ENCODE data around the gene CD80. TPM values are rescaled to one million over a fixed set of nuclear protein-coding genes. Genes with fewer than 3 reads are reported as not detected.

Gene CD80
- total and polyA plus RNA-seq, 2 of the 8 experiments (the other 6 are each of a cell fraction or from before 2014, with no cell fraction given), result 0.11 TPM; not detected in 1

DNA sequence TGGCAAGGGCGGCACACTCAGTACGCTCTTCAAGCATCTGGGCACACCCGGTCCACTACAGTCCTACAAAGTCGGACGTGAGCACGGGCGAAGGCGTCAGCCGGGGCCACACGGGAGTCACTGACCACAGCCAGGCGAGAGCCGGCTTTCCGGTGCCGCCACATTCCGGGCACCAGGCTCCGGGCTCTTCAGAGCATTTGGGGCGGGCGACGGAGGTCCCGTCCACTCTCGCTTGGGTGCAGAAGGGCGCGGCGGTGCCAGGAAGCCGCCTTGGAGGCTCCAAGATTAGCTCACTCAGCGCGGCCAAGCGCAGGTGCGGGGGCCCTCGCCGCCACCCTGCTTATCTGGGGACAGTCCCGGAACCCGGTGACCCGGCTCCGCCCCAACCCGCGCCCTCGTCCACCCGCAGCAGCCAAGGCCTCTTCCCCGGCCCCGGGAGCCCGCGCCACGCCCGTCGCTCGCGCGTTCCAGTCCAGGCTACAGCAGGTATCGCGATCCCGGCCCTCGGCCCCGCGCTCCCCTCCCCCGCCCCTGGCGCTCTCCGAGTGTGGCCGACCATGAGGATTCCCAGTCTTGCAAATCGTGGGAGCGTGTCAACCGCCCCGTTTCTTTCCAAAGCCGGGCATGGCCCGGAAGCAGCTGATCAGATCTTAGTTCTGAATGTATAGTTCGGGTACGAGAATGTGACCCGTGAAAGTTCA is 20.1 kb upstream of the CD80 start, which contains the start of gene ADPRH:
ADPRH (plus strand) TSS at position 127 of the 701 bp plus-strand sequence. CDS start 2,678 bp downstream, outside the sequence.
- Histone ChIP-seq H3K36me3 (ENCODE audit: control insufficient read depth in 2 of 4, insufficient read depth in 4 of 4, low read length in 3 of 4) (no peaks in the 10 kb centered on the region), H4K8ac (ENCODE audit: extremely low read depth, insufficient read depth, low read length) (peak within 1 kb of the TSS; percentile 95; the same call in 1 of the 2 replicates), H3K27me3 (replicated peaks in 1 of 4; ENCODE audit: control insufficient read depth in 3 of 4, extremely low read depth in 1 of 4, insufficient read depth in 3 of 4, low read length in 3 of 4) (peaks cover 0 to 11% (median 8%) of the 10 kb centered on the region in 4 experiments; a peak in 4 of 7 replicates), H3K18ac (ENCODE audit: extremely low read depth, low read length) (peak within 1 kb of the TSS; percentile 97), H2AK5ac (ENCODE audit: low read depth, low read length) (0 out of 2 replicates have a peak within 1 kb of the TSS, but pooled peaks have one; percentile 13), H3K4me2 (ENCODE audit: insufficient read depth in 1 of 2, low read depth in 2 of 2, low read length in 2 of 2) (peak within 1 kb of the TSS; percentile 95 to 98), H3K23ac (ENCODE audit: insufficient read length) (no peak within 1 kb of the TSS), H3K4me3 (ENCODE audit: extremely low read depth in 1 of 4, insufficient read depth in 2 of 4, low read depth in 3 of 4, low read length in 4 of 4) (peak within 1 kb of the TSS; percentile 61 to 83 (median 70)), H3K14ac (ENCODE audit: insufficient read length) (no peak within 1 kb of the TSS), H3K79me2 (ENCODE audit: control insufficient read depth in 1 of 2, insufficient read depth in 2 of 2, low read length in 2 of 2) (no peaks in the 10 kb centered on the region), H2AFZ (ENCODE audit: low read length) (peak within 1 kb of the TSS; percentile 93), H3K4ac (replicated peaks; ENCODE audit: insufficient read length, low read depth, low read length) (no peak within 1 kb of the TSS), H4K91ac (replicated peaks; ENCODE audit: insufficient read length, low read length) (peak within 1 kb of the TSS; percentile 71), H4K5ac (ENCODE audit: insufficient read length, low read depth, low read length) (peak within 1 kb of the TSS; percentile 30), H2BK20ac (ENCODE audit: low read length) (peak within 1 kb of the TSS; percentile 86; the same call in 1 of the 2 replicates), H3K56ac (replicated peaks; ENCODE audit: insufficient read length, low read depth, low read length) (no peak within 1 kb of the TSS), H2BK5ac (ENCODE audit: low read depth, low read length) (no peak within 1 kb of the TSS), H3K9me3 (ENCODE audit: insufficient read depth in 2 of 2, low read depth in 1 of 2, low read length in 1 of 2) (no peaks in the 10 kb centered on the region), H3K79me1 (ENCODE audit: low read depth, low read length) (no peaks in the 10 kb centered on the region), H3K27ac (ENCODE audit: low read depth, low read length) (no peak within 1 kb of the TSS), H2BK15ac (ENCODE audit: low read length) (0 out of 2 replicates have a peak within 1 kb of the TSS, but pooled peaks have one; percentile 81), H2BK120ac (replicated peaks; ENCODE audit: low read depth, low read length) (no peak within 1 kb of the TSS), H3K23me2 (ENCODE audit: low read depth, low read length) (peaks cover 9% of the 10 kb centered on the region), H4K20me1 (replicated peaks in 1 of 2; ENCODE audit: control insufficient read depth in 1 of 2, insufficient read depth in 2 of 2, low read length in 2 of 2) (no peaks in the 10 kb centered on the region), H2BK12ac (ENCODE audit: low read depth, low read length) (peak within 1 kb of the TSS; percentile 53), H3K9ac (replicated peaks in 1 of 4; ENCODE audit: extremely low read depth in 1 of 4, low read depth in 3 of 4, low read length in 3 of 4) (peak within 1 kb of the TSS; percentile 35 to 83 (median 76)), H3K4me1 (replicated peaks in 1 of 4; ENCODE audit: control insufficient read depth in 3 of 4, insufficient read depth in 4 of 4, low read length in 3 of 4) (peaks cover 0 to 4% (median 4%) of the 10 kb centered on the region in 4 experiments; a peak in 4 of 7 replicates)
- DNase-seq (ENCODE audit: low read depth in 1 of 2, low spot score in 2 of 2) (peak in 1 of 2 experiments; percentile 88), FAIRE-seq (no peak)
- ChIA-PET POLR2A (ENCODE audit: partially characterized antibody) (interaction anchor here (0.6 to 2.4 kb wide), 11 partner anchors 10 to 227 kb away, joined by 3 to 10 read pairs (median 4); partner anchors contain the start of genes CD80, TIMMDC1 and TMEM39A), CTCF (ENCODE audit: partially characterized antibody) (interaction anchor here (1.1 to 1.5 kb wide), 4 partner anchors 17 to 162 kb away, joined by 3 to 4 read pairs (median 4); no protein-coding TSS in a partner anchor)
- 3% methylated on average over 43 of the region's 68 CpGs; no CpG with 5 or more reads in 1 of the 2 experiments for WGBS, 2 experiments (ENCODE audit: extremely low coverage in 1 of 2, insufficient coverage in 1 of 2, insufficient read length in 1 of 2, insufficient replicate concordance in 2 of 2, low coverage in 1 of 2, low lambda C conversion rate in 2 of 2, missing lambda C conversion rate in 1 of 2)
- TF ChIP-seq TEAD4 (IDR thresholded peaks at IDR 0.05; ENCODE audit: low read depth, low read length), result 0 out of 2 replicates have a peak, but pooled peaks have one; percentile 27
- TF ChIP-seq ZNF274 (IDR thresholded peaks at IDR 0.05; ENCODE audit: borderline replicate concordance, extremely low read depth, low read length), result no peak
- TF ChIP-seq TAF1 (IDR thresholded peaks at IDR 0.05; ENCODE audit: low read depth, low read length), result peak; percentile 63
- TF ChIP-seq BRCA1 (IDR thresholded peaks at IDR 0.05; ENCODE audit: low read depth, low read length), result peak; percentile 64; the same call in 1 of the 2 replicates
- TF ChIP-seq RNF2 (IDR thresholded peaks at IDR 0.05; ENCODE audit: borderline replicate concordance, low read depth, low read length, missing control alignments, poor library complexity, severe bottlenecking), result no peak
- 0 out of 4 replicates have a peak, but pooled peaks of 1 of the 2 experiments have one; percentile 9 for TF ChIP-seq SIN3A (conservative IDR thresholded peaks at IDR 0.05 in 1 of 2, IDR thresholded peaks at IDR 0.05 in 1 of 2; ENCODE audit: low read depth in 1 of 2, low read length in 2 of 2)
- 0 out of 3 replicates have a peak, but pooled peaks of 1 of the 2 experiments have one; percentile 40 for TF ChIP-seq EP300 (IDR thresholded peaks at IDR 0.05; ENCODE audit: borderline replicate concordance in 1 of 2, low read depth in 2 of 2, low read length in 2 of 2)
- peak; percentile 89 for TF ChIP-seq CHD2 (IDR thresholded peaks at IDR 0.05; ENCODE audit: low read length)
- no peak for TF ChIP-seq POU5F1 (IDR thresholded peaks at IDR 0.05; ENCODE audit: low read depth, low read length)
- peak; percentile 72; the same call in 1 of the 2 replicates for TF ChIP-seq RBBP5 (IDR thresholded peaks at IDR 0.05; ENCODE audit: borderline replicate concordance, low read depth, low read length)
